ENCODE data around the gene DONSON. TPM values are rescaled to one million over a fixed set of nuclear protein-coding genes. Genes with fewer than 3 reads are reported as not detected.

DONSON gene
- total RNA-seq, 2 donors from 2014 or later: 11.6 to 16.8 TPM

- H3K27ac ChIP-seq: no peak overlapping the region
- H3K4me3 ChIP-seq: no peak overlapping the region
- TF ChIP-seq, protein P1, sequence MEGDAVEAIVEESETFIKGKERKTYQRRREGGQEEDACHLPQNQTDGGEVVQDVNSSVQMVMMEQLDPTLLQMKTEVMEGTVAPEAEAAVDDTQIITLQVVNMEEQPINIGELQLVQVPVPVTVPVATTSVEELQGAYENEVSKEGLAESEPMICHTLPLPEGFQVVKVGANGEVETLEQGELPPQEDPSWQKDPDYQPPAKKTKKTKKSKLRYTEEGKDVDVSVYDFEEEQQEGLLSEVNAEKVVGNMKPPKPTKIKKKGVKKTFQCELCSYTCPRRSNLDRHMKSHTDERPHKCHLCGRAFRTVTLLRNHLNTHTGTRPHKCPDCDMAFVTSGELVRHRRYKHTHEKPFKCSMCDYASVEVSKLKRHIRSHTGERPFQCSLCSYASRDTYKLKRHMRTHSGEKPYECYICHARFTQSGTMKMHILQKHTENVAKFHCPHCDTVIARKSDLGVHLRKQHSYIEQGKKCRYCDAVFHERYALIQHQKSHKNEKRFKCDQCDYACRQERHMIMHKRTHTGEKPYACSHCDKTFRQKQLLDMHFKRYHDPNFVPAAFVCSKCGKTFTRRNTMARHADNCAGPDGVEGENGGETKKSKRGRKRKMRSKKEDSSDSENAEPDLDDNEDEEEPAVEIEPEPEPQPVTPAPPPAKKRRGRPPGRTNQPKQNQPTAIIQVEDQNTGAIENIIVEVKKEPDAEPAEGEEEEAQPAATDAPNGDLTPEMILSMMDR (IDR thresholded peaks at IDR 0.05): no peak
- TF ChIP-seq POLR2AphosphoS5 (IDR thresholded peaks at IDR 0.05) (no peak), POLR2A (IDR thresholded peaks at IDR 0.05) (no peak)
- H3K9me3 ChIP-seq: no peaks in the 10 kb centered on the region
- H3K27me3 ChIP-seq (replicated peaks; ENCODE audit: insufficient read depth): no peaks in the 10 kb centered on the region
- DNase-seq (ENCODE audit: low spot score): no peak
- 81% methylated on average over 4 of the region's 4 CpGs for WGBS
- H3K4me1 ChIP-seq (replicated peaks): no peaks in the 10 kb centered on the region
- intact Hi-C loops (cut with DNase I): no loop called here
- H3K36me3 ChIP-seq: no peaks in the 10 kb centered on the region
Measured at GRCh38 chr21:33539616-33540015, 48.9 kb downstream of the DONSON start.

DNA sequence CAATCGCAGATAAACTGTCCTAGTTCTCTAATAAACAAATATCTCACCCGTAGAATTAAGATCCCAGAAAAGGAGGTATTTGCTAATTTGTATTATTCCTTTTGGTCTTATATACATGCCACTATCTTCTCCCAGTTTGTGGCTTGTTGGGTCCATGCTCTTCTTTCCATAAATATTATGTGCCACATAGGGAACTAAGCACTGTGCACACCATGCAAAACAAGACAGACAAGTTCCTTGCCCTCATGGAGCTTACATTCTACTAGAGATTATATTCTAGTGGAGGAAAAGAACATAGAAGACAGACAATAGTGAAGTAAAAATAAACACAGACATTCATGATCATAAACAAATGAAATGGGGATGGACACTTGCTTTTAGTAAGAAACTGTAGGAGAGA is 51.3 kb downstream of the DONSON start:
- no peak overlapping the region for H3K27ac ChIP-seq
- H3K36me3 ChIP-seq: peaks cover 0 to 5% of the 10 kb centered on the region in 2 donors
- intact Hi-C loops (cut with DNase I): no loop called here
- no peak for DNase-seq (ENCODE audit: low spot score)
- no peaks in the 10 kb centered on the region for H3K9me3 ChIP-seq
- no peak overlapping the region for H3K4me3 ChIP-seq
- TF ChIP-seq POLR2A (IDR thresholded peaks at IDR 0.05): no peak
- TF ChIP-seq, protein P1 (IDR thresholded peaks at IDR 0.05): no peak
- TF ChIP-seq POLR2AphosphoS5 (IDR thresholded peaks at IDR 0.05): no peak
- H3K4me1 ChIP-seq (replicated peaks): no peaks in the 10 kb centered on the region
- no peaks in the 10 kb centered on the region for H3K27me3 ChIP-seq (replicated peaks; ENCODE audit: insufficient read depth)
- 92% methylated on average over 2 of the region's 2 CpGs for WGBS

- H3K27ac ChIP-seq: no peak overlapping the region
- intact Hi-C loops (cut with DNase I): no loop called here
- 84% methylated on average over 3 of the region's 3 CpGs for WGBS
- no peaks in the 10 kb centered on the region for H3K27me3 ChIP-seq (replicated peaks; ENCODE audit: insufficient read depth)
- DNase-seq (ENCODE audit: low spot score): no peak
- H3K4me1 ChIP-seq (replicated peaks): no peaks in the 10 kb centered on the region
- peaks cover 6 to 7% of the 10 kb centered on the region in 2 donors for H3K36me3 ChIP-seq
- TF ChIP-seq POLR2A (IDR thresholded peaks at IDR 0.05) (no peak), POLR2AphosphoS5 (IDR thresholded peaks at IDR 0.05) (no peak)
- H3K4me3 ChIP-seq: no peak overlapping the region
- no peaks in the 10 kb centered on the region for H3K9me3 ChIP-seq
Measured at GRCh38 chr21:33531007-33531406, 57.5 kb downstream of the DONSON start.

Other genes with a start within 250 kb of the DONSON start
- 100 to 1,000 TPM in 1 of 2 donors, 10 to 100 TPM in 1; 88.1 to 122 TPM for gene IFNGR2, start 185.3 kb downstream of the DONSON start, total RNA-seq
- gene TMEM50B, start 108.7 kb downstream of the DONSON start, total RNA-seq: 10 to 100 TPM; 65.9 to 67.4 TPM
- gene DNAJC28, start 97.0 kb downstream of the DONSON start, total RNA-seq: 1 to 10 TPM; 2.3 to 4.4 TPM
- gene GART, start 46.6 kb downstream of the DONSON start, total RNA-seq: 10 to 100 TPM; 55.9 to 65.3 TPM
- 100 to 1,000 TPM; 213 to 222 TPM for gene SON, start 45.6 kb downstream of the DONSON start, total RNA-seq
- gene CRYZL1, start 53.1 kb upstream of the DONSON start, total RNA-seq: 10 to 100 TPM; 22.3 to 28.9 TPM
- 10 to 100 TPM; 14.8 to 44.9 TPM for gene ITSN1, start 53.8 kb upstream of the DONSON start, total RNA-seq

Measured in prostate gland (tissue), 2 donors.